Chondrocyte (in vitro differentiated cells): ENCODE measurements around the gene HIRA. TPM values are rescaled to one million over a fixed set of nuclear protein-coding genes. Genes with fewer than 3 reads are reported as not detected.
A peak's percentile ranks its signal among the peaks of the same experiment; 100 is the strongest.

Experiments used
- DNase-seq: peaks from one replicate; pipeline ENCODE4 v3.0.0; 2021; ENCODE audit warnings: mixed read lengths, low spot score
- H3K27ac Mint-ChIP-seq: one replicate; pipeline ENCODE4 v1.8.0; 2021; ENCODE audit warnings: mild to moderate bottlenecking, moderate library complexity, mixed read lengths; ENCODE audit not compliant: unreplicated experiment
- H3K27me3 Mint-ChIP-seq: 2 replicates; pipeline ENCODE4 v1.8.0; 2021; ENCODE audit warnings: low read depth, mixed read lengths
- H3K36me3 Mint-ChIP-seq: 2 replicates; pipeline ENCODE4 v1.8.0; 2021; ENCODE audit warnings: low read depth, mixed read lengths
- H3K4me1 Mint-ChIP-seq: 2 replicates; pipeline ENCODE4 v1.8.0; 2021; ENCODE audit warnings: low read depth, mild to moderate bottlenecking, mixed read lengths
- H3K4me3 Mint-ChIP-seq: one replicate; pipeline ENCODE4 v1.8.0; 2021; ENCODE audit warnings: mild to moderate bottlenecking, moderate library complexity, mixed read lengths; ENCODE audit not compliant: unreplicated experiment
- H3K9me3 Mint-ChIP-seq: 2 replicates; pipeline ENCODE4 v1.8.0; 2021; ENCODE audit warnings: low read depth, mixed read lengths
- total RNA-seq: library from RNA; stranded (reverse); gene quantifications from 3 replicates; pipeline ENCODE4 v1.2.1, GENCODE V29; 2021
- TF ChIP-seq, protein P1 (sequence below): fragments of 200-600 bp; sonication (generic); IDR thresholded peaks from 2 replicates; pipeline ENCODE4 v1.5.0; 2021; ENCODE audit warnings: antibody characterized with exemption, mild to moderate bottlenecking, moderate library complexity

HIRA gene
- total RNA-seq, 1 donor from 2014 or later, result 31.8 TPM

DNA sequence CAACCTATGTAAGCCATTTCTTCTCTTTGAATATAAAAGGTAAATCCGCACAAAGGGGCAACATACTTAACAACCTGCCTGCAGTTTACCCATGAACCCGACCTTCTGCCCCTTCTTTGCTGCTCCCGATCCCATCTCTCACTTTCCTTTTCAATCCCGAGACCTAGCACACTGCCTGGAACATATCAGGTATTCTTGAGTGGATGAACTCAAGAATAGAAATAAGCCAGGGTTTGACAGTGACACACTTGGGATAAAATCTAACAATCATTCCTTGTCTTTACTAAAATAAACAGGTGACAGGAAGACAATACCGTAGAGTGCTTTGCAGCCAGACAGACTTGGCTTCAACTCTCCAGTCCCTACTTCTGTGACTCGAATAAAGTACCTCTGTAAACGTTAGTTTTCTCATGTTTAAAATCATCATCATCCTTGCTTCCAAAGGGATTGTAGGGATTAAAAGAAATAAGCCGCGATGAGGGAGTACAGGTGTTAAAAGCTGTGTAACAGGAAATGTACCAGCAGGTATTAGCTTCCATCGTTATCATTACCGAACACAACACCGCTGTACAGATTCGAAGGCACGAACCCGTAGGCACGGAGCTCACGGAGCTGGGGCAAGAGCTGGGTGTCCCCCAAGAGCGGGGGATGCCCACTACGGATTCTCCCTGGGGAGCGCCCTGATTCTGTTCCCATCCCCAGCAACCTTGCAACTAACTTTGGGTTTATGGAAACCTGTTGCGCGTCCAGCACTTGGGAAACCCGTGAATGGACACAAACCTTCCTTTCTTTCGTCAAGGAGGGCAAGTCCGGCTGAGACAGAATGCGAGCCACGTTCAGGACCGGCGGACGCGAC lies 46.7 kb upstream of the HIRA start:
- Mint-ChIP-seq H3K4me1 (peaks cover 39% of the 10 kb centered on the region), H3K36me3 (peaks cover 8% of the 10 kb centered on the region)
- TF ChIP-seq, protein P1, sequence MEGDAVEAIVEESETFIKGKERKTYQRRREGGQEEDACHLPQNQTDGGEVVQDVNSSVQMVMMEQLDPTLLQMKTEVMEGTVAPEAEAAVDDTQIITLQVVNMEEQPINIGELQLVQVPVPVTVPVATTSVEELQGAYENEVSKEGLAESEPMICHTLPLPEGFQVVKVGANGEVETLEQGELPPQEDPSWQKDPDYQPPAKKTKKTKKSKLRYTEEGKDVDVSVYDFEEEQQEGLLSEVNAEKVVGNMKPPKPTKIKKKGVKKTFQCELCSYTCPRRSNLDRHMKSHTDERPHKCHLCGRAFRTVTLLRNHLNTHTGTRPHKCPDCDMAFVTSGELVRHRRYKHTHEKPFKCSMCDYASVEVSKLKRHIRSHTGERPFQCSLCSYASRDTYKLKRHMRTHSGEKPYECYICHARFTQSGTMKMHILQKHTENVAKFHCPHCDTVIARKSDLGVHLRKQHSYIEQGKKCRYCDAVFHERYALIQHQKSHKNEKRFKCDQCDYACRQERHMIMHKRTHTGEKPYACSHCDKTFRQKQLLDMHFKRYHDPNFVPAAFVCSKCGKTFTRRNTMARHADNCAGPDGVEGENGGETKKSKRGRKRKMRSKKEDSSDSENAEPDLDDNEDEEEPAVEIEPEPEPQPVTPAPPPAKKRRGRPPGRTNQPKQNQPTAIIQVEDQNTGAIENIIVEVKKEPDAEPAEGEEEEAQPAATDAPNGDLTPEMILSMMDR, result no peak

DNA sequence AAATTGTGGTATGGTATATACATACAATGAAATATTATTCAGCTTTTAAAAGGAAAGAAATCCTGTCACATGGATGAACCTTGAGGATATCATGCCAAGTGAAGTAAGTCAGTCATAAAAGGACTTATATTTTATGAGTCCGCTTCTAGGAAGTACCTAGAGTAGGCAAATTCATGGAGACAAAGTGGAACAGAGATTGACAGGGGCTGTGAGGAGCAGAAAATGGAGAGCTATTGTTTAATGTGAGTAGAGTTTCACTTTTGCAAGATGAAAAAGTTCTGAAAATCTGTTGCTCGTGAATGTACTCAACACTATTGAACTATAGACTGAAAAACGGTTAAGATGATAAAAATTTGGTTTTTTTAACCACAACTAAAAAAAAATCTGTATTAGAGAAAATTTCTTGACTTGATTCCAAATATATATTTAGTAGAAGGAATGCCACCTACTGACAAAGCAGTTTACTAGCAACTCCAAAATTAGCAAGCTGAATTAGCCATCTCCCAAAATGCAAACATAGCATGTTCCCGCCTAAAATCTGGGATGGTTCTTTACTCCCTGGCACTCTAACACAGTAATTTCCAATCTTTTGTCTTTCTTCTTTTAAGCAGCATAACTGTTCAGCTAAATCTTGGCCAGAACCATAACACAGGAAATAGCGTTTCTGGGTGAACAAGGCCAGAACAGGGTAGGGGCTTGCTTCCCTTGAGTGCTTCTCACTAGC lies 46.0 kb upstream of the HIRA start:
- Mint-ChIP-seq H3K9me3 (no peaks in the 10 kb centered on the region), H3K4me1 (peaks cover 39% of the 10 kb centered on the region), H3K27me3 (no peaks in the 10 kb centered on the region), H3K4me3 (peak overlapping the region; percentile 97), H3K36me3 (peaks cover 10% of the 10 kb centered on the region), H3K27ac (peak overlapping the region; percentile 99)
- no peak for DNase-seq
- TF ChIP-seq, protein P1, result peak; percentile 73

More for the DNA sequence above, 46.7 kb upstream of the HIRA start:
- no peak for DNase-seq
- peak overlapping the region; percentile 97 for H3K4me3 Mint-ChIP-seq
- H3K9me3 Mint-ChIP-seq, result no peaks in the 10 kb centered on the region
- no peaks in the 10 kb centered on the region for H3K27me3 Mint-ChIP-seq
- H3K27ac Mint-ChIP-seq, result peak overlapping the region; percentile 99

DNA sequence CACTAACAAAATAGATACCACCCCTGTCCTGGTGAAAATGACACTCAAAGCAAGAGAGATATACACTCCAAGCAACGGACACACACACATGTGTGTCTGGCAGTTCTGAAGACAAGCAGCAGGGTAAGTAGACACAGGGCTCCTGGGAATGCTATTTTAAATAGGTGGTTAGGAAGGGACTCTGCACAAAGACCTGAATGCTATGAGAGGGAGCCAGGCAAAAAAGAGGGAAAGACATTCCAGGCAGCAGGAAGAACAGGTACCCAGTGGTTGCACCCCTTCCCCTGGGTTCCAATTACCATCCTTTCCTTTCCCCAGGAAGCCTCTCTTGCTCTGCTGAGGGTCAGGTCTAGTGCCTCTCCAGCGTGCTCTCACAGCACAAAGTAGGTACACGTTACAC lies 44.5 kb upstream of the HIRA start:
- Mint-ChIP-seq H3K9me3 (no peaks in the 10 kb centered on the region), H3K27me3 (no peaks in the 10 kb centered on the region), H3K27ac (no peak overlapping the region), H3K4me3 (no peak overlapping the region), H3K4me1 (peaks cover 39% of the 10 kb centered on the region), H3K36me3 (peaks cover 16% of the 10 kb centered on the region)
- TF ChIP-seq, protein P1, result no peak
- DNase-seq, result no peak

DNA sequence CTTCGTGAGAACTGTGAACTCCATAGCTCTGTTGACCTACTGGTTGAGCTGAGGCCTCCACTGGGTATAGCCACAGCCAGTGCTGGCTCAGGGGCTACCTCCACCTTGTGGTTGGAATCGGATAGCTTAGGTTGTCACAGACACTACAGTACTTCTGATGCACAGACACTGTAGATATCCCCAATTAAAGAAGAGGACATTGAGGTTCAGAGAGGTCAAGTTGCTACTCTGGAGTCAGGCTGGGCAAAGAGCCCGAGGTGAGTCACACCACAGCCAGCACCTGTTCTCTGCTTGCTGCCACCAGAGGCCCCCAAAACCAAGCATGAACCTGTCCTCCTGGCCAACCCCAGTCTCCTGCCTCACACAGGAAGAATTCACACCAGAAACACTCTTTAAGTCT lies 42.0 kb upstream of the HIRA start:
- H3K27ac Mint-ChIP-seq, result no peak overlapping the region
- TF ChIP-seq, protein P1, result no peak
- peaks cover 30% of the 10 kb centered on the region for H3K36me3 Mint-ChIP-seq
- H3K27me3 Mint-ChIP-seq, result no peaks in the 10 kb centered on the region
- H3K4me3 Mint-ChIP-seq, result no peak overlapping the region
- H3K4me1 Mint-ChIP-seq, result peaks cover 24% of the 10 kb centered on the region
- DNase-seq, result no peak
- H3K9me3 Mint-ChIP-seq, result no peaks in the 10 kb centered on the region

DNA sequence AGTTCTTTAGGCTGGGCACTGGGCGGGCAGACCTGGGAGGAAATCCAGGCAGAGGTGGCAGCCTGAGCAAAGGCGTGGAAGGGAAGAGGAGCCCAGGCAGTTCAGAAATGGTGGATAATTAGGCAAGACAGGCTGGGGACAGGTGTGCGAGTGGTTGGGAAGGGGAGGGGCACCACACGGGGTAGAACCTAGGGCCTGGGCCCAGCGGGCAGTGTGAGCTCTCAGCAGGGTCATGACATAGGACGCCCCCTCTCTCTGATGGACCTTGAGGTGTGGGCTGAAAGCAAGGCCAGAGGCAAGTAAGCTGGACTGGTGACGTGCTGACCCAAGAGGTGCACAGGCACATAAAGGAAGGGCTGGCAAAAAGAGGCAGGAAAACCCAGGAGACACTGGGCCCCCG lies 40.7 kb upstream of the HIRA start:
- Mint-ChIP-seq H3K36me3 (peaks cover 40% of the 10 kb centered on the region), H3K4me3 (no peak overlapping the region), H3K27me3 (no peaks in the 10 kb centered on the region), H3K4me1 (peaks cover 13% of the 10 kb centered on the region), H3K9me3 (no peaks in the 10 kb centered on the region), H3K27ac (no peak overlapping the region)
- no peak for DNase-seq
- TF ChIP-seq, protein P1, result no peak
